IMR-90 (cell line): Measurements from ENCODE around the gene TMEM62. TPM values are rescaled to one million over a fixed set of nuclear protein-coding genes. Genes with fewer than 3 reads are reported as not detected.
A peak's percentile ranks its signal among the peaks of the same experiment; 100 is the strongest.

Experiments used
- ATAC-seq: fragments of 200-7000 bp; cut with Tn5 transposase; 2 replicates; pipeline ENCODE4 v1.9.1; 2020; ENCODE audit warnings: low read depth, mild to moderate bottlenecking, moderate library complexity
- BruUV-seq: library from RNA; stranded (reverse); fragments of 400-500 nt; replicated peaks from 2 replicates; lab custom pipeline; 2021; lab: Mats Ljungman, UMichigan
- CTCF ChIA-PET: fragments of 300-600 bp; formaldehyde crosslinking; extraction: SDS; loops from one replicate; lab custom pipeline; 2021; ENCODE audit warnings: antibody characterized with exemption; lab: Yijun Ruan, JAX
- POLR2A ChIA-PET: fragments of 300-600 bp; sonication (Branson Sonifier 250); formaldehyde crosslinking; loops from one replicate; lab custom pipeline; 2022; ENCODE audit warnings: antibody characterized with exemption; ENCODE audit not compliant: unreplicated experiment; lab: Charles Lee
- DNase-seq: peaks from one replicate; pipeline ENCODE4 v3.0.0; 2013
- H2AFZ ChIP-seq: replicated peaks from 2 replicates; pipeline ENCODE3; 2013; ENCODE audit warnings: low read length, mild to moderate bottlenecking; ENCODE audit not compliant: poor library complexity
- H2AK5ac ChIP-seq: 2 replicates; pipeline ENCODE4 v1.6.1; 2013; ENCODE audit warnings: low read depth, low read length, inconsistent platforms
- H2AK9ac ChIP-seq: replicated peaks from 2 replicates; pipeline ENCODE3; 2013; ENCODE audit warnings: mild to moderate bottlenecking, low read depth, low read length, moderate library complexity; ENCODE audit not compliant: poor library complexity
- H2BK120ac ChIP-seq: 2 replicates; pipeline ENCODE4 v1.6.1; 2013; ENCODE audit warnings: low read depth, low read length, inconsistent platforms
- H2BK15ac ChIP-seq: 3 replicates; pipeline ENCODE4 v1.6.1; 2013; ENCODE audit warnings: low read depth, low read length, inconsistent platforms
- H2BK20ac ChIP-seq: 2 replicates; pipeline ENCODE4 v1.6.1; 2013; ENCODE audit warnings: low read depth, mild to moderate bottlenecking, inconsistent platforms, low read length, moderate library complexity
- H2BK5ac ChIP-seq: 2 replicates; pipeline ENCODE4 v1.6.1; 2013; ENCODE audit warnings: mild to moderate bottlenecking, low read depth, low read length, inconsistent platforms; ENCODE audit not compliant: poor library complexity, severe bottlenecking
- H3K14ac ChIP-seq: replicated peaks from 2 replicates; pipeline ENCODE4 v1.6.1; 2013; ENCODE audit warnings: low read depth, low read length, inconsistent platforms
- H3K18ac ChIP-seq: 2 replicates; pipeline ENCODE4 v1.6.1; 2013; ENCODE audit warnings: low read depth, low read length, control low read depth
- H3K23ac ChIP-seq: 2 replicates; pipeline ENCODE4 v1.6.1; 2013; ENCODE audit warnings: low read depth, low read length, inconsistent platforms
- H3K27ac ChIP-seq: 2 replicates; pipeline ENCODE4 v1.5.1; 2013; ENCODE audit warnings: mild to moderate bottlenecking, control low read depth, low read length; ENCODE audit not compliant: insufficient read depth
- H3K27me3 ChIP-seq: 2 replicates; pipeline ENCODE4 v1.6.1; 2013; ENCODE audit warnings: low read length; ENCODE audit not compliant: control insufficient read depth, insufficient read depth
- H3K36me3 ChIP-seq: 2 replicates; pipeline ENCODE4 v1.6.1; 2013; ENCODE audit warnings: low read length, mixed read lengths; ENCODE audit not compliant: control insufficient read depth, insufficient read depth
- H3K4ac ChIP-seq: 2 replicates; pipeline ENCODE4 v1.6.1; 2013; ENCODE audit warnings: low read depth, low read length, inconsistent platforms
- H3K4me1 ChIP-seq: 2 replicates; pipeline ENCODE4 v1.6.1; 2013; ENCODE audit warnings: low read length, mixed read lengths; ENCODE audit not compliant: control insufficient read depth, insufficient read depth
- H3K4me2 ChIP-seq: 2 replicates; pipeline ENCODE4 v1.6.1; 2013; ENCODE audit warnings: low read depth, mild to moderate bottlenecking, control low read depth, low read length, moderate library complexity
- H3K4me3 ChIP-seq: 2 replicates; pipeline ENCODE4 v1.5.1; 2013; ENCODE audit warnings: low read depth, mild to moderate bottlenecking, control low read depth, low read length, moderate library complexity; ENCODE audit not compliant: insufficient read depth
- H3K56ac ChIP-seq: 2 replicates; pipeline ENCODE4 v1.6.1; 2013; ENCODE audit warnings: low read length, inconsistent platforms; ENCODE audit not compliant: insufficient read depth; ENCODE audit errors: extremely low read depth
- H3K79me1 ChIP-seq, 2 experiments: 2 replicates each; pipeline ENCODE4 v1.6.1; 2013; ENCODE audit warnings: low read length in 2 of 2, inconsistent platforms in 1 of 2, low read depth in 1 of 2
- H3K9ac ChIP-seq: 2 replicates; pipeline ENCODE4 v1.6.1; 2013; ENCODE audit warnings: low read depth, low read length, control low read depth
- H3K9me1 ChIP-seq: 2 replicates; pipeline ENCODE4 v1.6.1; 2013; ENCODE audit warnings: low read length, inconsistent platforms; ENCODE audit not compliant: insufficient read depth
- H3K9me3 ChIP-seq: 2 replicates; pipeline ENCODE4 v1.6.1; 2013; ENCODE audit warnings: low read length; ENCODE audit not compliant: control insufficient read depth, insufficient read depth
- H4K20me1 ChIP-seq: 2 replicates; pipeline ENCODE4 v1.6.1; 2013; ENCODE audit warnings: low read length, inconsistent platforms; ENCODE audit not compliant: insufficient read depth
- H4K5ac ChIP-seq: 2 replicates; pipeline ENCODE4 v1.6.1; 2013; ENCODE audit warnings: mild to moderate bottlenecking, low read depth, low read length, control low read depth
- H4K8ac ChIP-seq, 2 experiments: 2 replicates each; pipeline ENCODE4 v1.6.1; 2013; ENCODE audit warnings: low read depth in 2 of 2, low read length in 2 of 2, control low read depth in 1 of 2, inconsistent platforms in 1 of 2
- H4K91ac ChIP-seq: 2 replicates; pipeline ENCODE4 v1.6.1; 2013; ENCODE audit warnings: low read depth, low read length, inconsistent platforms; ENCODE audit not compliant: insufficient read depth
- MAFK ChIP-seq: IDR thresholded peaks from 2 replicates; pipeline ENCODE4 v1.6.1; 2012; ENCODE audit warnings: low read depth, low read length, improper control_type of control experiment
- MAZ ChIP-seq: IDR thresholded peaks from 2 replicates; pipeline ENCODE4 v1.6.1; 2012; ENCODE audit warnings: low read depth, mild to moderate bottlenecking, low read length, improper control_type of control experiment, moderate library complexity, borderline replicate concordance
- WGBS, 2 experiments: methylation state at CpG; one replicate each; pipeline versions ENCODE4 v1.1.5 to v1.1.7; 2013; ENCODE audit warnings: missing lambda C conversion rate in 2 of 2; ENCODE audit not compliant: insufficient read length in 1 of 2; ENCODE audit errors: extremely low coverage in 2 of 2; 5-methylcytosine and 5-hydroxymethylcytosine counted together
- dilution Hi-C: fragments of 300-500 bp; cut with HindIII; formaldehyde crosslinking; loops from one replicate; pipeline ENCODE4 v1.14.3; 2018; ENCODE audit warnings: low sequenced_read_pairs; ENCODE audit not compliant: unreplicated experiment
- in situ Hi-C: fragments of 300-500 bp; cut with MboI; formaldehyde crosslinking; loops from 3 replicates; pipeline ENCODE4 v1.14.3; 2019; ENCODE audit warnings: low sequenced_read_pairs, inconsistent platforms, mixed read lengths
- intact Hi-C: fragments of 100-400 bp; cut with micrococcal nuclease; formaldehyde crosslinking; loops from 2 replicates; pipeline ENCODE4 v1.10.0; 2022
- polyA plus RNA-seq, 3 experiments: library from polyadenylated mRNA; depleted of rRNA; stranded (reverse); fragments of >200 nt; gene quantifications; 2 replicates each; pipeline ENCODE4 v1.2.3, GENCODE V29; 2012; ENCODE audit warnings: low replicate concordance in 1 of 3
- total RNA-seq: library from RNA; depleted of rRNA; stranded (reverse); fragments of >200 nt; gene quantifications from 2 replicates; pipeline ENCODE4 v1.2.3, GENCODE V29; 2012

The TMEM62 gene
- total and polyA plus RNA-seq, 2 of the 4 experiments (the other 2 are of a cell fraction): 3.7 to 5.6 TPM

DNA sequence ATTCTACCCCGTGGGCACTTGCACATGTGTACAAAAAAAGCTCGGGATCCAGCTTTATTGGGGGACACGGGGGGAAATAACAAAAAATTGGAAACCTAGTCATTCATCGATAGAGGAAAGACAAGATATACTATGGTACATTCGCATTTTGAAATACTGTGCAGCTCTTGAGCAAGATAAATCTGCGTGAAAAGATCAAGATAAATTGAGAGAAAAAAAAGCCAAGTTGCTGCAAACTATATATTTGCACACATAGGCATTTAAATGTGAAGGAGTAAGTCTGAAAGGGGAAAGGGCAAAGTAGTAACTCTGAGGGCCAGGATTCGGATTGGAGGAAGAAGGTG, 26.9 kb upstream of the TMEM62 start:
- Histone ChIP-seq H3K56ac (peak overlapping the region; percentile 71), H3K9me3 (no peaks in the 10 kb centered on the region), H3K18ac (peak overlapping the region; percentile 27; the same call in 1 of the 2 replicates), H3K9me1 (no peaks in the 10 kb centered on the region), H3K4me1 (0 out of 2 replicates have a peak, but pooled peaks cover 2% of the 10 kb centered on the region), H2BK15ac (no peak overlapping the region), H4K8ac (peak overlapping the region; percentile 84 to 98), H4K91ac (peak overlapping the region; percentile 77; the same call in 1 of the 2 replicates), H4K5ac (peak overlapping the region; percentile 75), H3K9ac (peak overlapping the region; percentile 69), H2BK20ac (no peak overlapping the region), H2AFZ (peak overlapping the region; percentile 98), H4K20me1 (no peaks in the 10 kb centered on the region), H2BK5ac (peak overlapping the region; percentile 82), H2BK120ac (peak overlapping the region; percentile 44; the same call in 1 of the 2 replicates), H3K4me2 (peak overlapping the region; percentile 64), H3K36me3 (peaks cover 1% of the 10 kb centered on the region; the same call in 1 of the 2 replicates), H3K27ac (peak overlapping the region; percentile 74), H2AK9ac (no peak overlapping the region), H3K14ac (peak overlapping the region; percentile 96), H3K4ac (peak overlapping the region; percentile 88), H3K27me3 (no peaks in the 10 kb centered on the region), H3K4me3 (peak overlapping the region; percentile 85), H3K23ac (peak overlapping the region; percentile 75), H3K79me1 (peaks cover 12 to 34% of the 10 kb centered on the region in 2 experiments), H2AK5ac (no peak overlapping the region)
- CTCF ChIA-PET: no interaction called here
- intact Hi-C loops (no loop called here), dilution Hi-C loops (no loop called here), in situ Hi-C loops (no loop called here)
- BruUV-seq: no TSS peak
- no peak for TF ChIP-seq MAZ
- TF ChIP-seq MAFK: peak; percentile 32; the same call in 1 of the 2 replicates
- WGBS, 2 experiments: no CpG with 5 or more reads among the region's 7 CpGs
- ATAC-seq: no peak
- no peak for DNase-seq
- POLR2A ChIA-PET: interaction anchor here (0.7 to 1.1 kb wide), 2 partner anchors 20 to 1440 kb away, joined by 3 to 5 read pairs; no protein-coding TSS in a partner anchor
